ENCODE measurements around the gene BNC2.

DNA sequence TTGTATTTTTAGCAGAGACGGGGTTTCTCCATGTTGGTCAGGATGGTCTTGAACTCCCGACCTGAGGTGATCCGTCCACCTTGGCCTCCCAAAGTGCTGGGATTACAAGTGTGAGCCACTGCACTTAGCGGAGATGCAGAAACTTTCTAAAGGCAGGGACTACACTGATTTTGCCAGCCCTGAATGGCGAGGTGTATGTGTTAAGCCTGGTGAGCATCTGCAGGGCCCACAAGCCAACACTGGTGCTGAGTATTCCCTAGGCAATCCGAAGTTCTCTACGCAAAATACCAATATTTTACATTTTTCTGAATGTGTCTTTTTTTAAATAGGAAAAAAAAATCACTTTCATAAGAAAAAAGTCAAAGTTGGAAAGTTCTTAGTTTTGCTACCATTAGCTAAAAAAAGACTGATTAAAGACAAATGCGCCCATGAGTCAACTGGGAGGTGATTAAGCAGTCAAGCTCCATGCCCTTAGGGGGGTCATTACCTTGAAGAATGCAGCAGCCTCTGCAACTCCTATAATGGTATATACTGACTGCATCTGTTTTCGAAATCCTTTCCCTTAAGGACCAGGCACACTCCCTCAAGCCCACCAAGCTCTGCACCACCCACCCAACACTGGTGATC, 502.8 kb downstream of the BNC2 start:
- TF ChIP-seq, protein P1, sequence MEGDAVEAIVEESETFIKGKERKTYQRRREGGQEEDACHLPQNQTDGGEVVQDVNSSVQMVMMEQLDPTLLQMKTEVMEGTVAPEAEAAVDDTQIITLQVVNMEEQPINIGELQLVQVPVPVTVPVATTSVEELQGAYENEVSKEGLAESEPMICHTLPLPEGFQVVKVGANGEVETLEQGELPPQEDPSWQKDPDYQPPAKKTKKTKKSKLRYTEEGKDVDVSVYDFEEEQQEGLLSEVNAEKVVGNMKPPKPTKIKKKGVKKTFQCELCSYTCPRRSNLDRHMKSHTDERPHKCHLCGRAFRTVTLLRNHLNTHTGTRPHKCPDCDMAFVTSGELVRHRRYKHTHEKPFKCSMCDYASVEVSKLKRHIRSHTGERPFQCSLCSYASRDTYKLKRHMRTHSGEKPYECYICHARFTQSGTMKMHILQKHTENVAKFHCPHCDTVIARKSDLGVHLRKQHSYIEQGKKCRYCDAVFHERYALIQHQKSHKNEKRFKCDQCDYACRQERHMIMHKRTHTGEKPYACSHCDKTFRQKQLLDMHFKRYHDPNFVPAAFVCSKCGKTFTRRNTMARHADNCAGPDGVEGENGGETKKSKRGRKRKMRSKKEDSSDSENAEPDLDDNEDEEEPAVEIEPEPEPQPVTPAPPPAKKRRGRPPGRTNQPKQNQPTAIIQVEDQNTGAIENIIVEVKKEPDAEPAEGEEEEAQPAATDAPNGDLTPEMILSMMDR (IDR thresholded peaks at IDR 0.05) = no peak
- no peak for TF ChIP-seq POLR2AphosphoS5 (IDR thresholded peaks at IDR 0.05)
- no peak for TF ChIP-seq EP300 (IDR thresholded peaks at IDR 0.05)
- no peak for TF ChIP-seq POLR2A (IDR thresholded peaks at IDR 0.05)
